Measurements from ENCODE around the gene MITF.

The MITF gene

DNA sequence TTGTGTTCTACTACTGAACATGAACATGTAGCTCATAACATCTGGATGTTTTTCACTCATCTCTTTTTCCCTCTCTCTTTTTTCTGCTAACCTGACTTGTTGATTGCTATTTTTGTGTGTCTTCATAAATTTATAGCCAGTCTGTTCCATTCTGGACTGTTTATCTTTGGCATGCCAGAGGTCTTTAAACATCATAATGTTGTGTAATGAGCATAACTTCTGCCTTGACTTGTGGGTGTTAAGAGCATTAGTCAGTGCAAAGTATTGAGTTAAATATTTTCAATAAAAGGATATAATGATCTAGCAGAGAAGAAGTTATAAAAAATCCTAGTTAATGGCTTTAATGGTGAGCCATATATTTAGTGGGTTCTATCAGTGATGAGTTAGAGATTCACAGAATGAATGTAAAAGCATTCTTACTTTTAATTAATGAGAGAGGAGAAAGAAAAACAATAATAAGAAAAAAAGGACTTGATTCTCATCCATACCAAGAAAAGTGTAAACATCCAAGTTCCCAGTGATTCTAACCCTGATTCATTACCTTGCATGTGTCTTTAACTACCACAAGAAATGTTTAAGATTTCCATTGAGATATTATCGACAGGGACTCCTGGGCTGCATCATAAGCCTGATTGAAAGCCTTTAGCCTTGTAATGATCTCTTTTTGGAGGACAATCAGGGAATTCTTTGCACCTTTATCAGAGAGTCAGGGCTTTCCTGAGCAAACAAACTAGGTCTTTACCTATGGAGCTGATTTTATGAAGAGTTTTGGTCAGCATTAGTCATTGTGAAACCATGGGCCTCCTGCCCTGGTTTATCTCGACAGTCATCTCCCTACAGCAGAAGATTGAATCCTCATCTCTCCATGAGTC lies 22.9 kb downstream of the MITF start:
- no peak for DNase-seq

GRCh38 chr3:69762768-69763229 lies 23.5 kb downstream of the MITF start:
- DNase-seq: no peak

- DNase-seq: no peak
Measured at GRCh38 chr3:69763458-69763857, 24.2 kb downstream of the MITF start.

- no peak for DNase-seq
Measured at GRCh38 chr3:69764121-69764741, 25.0 kb downstream of the MITF start.

- DNase-seq: no peak
Measured at GRCh38 chr3:69764861-69765260, 25.6 kb downstream of the MITF start.

- DNase-seq: no peak
Measured at GRCh38 chr3:69766638-69767037, 27.4 kb downstream of the MITF start.

DNA sequence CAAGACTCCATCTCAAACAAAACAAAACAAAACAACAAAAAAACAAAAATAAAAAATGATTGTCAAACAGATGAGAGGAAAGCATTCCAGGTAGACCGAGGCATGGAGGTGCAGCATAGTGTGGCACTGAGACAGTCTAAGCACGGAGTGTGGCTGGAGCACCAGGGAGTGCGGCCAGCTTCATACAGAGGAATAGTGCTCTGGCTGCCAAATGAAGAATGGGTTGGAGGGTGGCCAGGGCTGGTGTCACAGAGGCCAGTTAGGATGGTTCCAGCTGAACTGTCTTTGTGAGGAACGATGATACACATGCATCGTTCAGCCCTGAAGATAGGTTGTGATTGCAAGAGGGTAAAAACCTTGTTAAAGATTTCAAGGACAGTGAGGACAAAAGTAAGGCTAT lies 28.3 kb downstream of the MITF start:
- DNase-seq: no peak

GRCh38 chr3:69768438-69768837 lies 29.2 kb downstream of the MITF start:
- DNase-seq: no peak

GRCh38 chr3:69770219-69770618 lies 31.0 kb downstream of the MITF start:
- DNase-seq: no peak

DNA sequence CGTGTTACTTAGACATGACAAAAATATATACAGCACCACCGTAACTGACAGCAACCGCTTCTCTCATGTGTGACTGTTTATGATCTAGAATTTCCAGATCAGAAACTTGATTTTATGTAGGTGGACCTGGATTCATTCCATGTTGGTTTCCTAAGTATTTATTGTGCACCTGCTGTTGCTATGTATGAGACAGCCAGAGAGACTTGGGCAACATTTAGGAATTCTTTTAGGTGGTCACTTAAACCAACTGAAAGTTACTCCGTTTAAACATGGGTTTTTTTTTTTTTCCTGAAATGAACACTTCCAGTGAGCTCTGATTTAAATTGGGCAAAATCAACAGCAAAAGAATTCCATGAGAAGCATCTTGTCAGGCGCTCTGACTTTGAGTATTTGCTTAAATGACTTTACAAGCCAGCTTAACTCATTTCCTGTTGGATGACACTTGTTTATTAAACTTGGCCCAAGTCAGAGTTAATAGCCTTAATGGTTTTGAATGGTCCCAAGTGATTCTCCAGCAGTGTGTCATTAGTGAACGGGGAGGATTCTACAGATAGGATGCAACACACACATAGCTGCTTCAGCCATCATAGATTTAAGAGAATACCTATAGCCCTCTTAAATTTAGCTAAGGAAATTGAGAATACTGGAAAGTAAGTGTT lies 31.8 kb downstream of the MITF start:
- no peak for DNase-seq

GRCh38 chr3:69772152-69772867 lies 33.0 kb downstream of the MITF start:
- no peak for DNase-seq

DNA sequence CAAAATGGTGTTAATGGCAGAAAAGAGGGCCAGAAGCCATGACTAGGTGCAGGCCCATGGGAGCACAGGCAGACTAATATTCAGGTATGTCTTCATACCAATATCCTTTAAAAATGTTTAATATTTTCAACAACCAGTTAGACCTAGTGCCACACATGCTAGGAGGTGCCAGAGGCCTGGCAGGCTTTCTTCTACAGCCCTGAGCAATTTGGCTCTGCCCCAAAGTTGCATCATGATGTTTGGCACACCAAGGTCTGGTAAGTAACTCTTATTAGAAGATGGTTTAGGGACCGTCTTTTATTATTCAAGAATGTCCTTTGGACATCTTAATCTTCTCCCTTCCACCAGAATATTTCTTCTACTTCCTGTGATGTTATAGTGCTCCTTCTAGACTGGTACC lies 34.8 kb downstream of the MITF start:
- no peak for DNase-seq

GRCh38 chr3:69775751-69776150 lies 36.5 kb downstream of the MITF start:
- DNase-seq: no peak

DNA sequence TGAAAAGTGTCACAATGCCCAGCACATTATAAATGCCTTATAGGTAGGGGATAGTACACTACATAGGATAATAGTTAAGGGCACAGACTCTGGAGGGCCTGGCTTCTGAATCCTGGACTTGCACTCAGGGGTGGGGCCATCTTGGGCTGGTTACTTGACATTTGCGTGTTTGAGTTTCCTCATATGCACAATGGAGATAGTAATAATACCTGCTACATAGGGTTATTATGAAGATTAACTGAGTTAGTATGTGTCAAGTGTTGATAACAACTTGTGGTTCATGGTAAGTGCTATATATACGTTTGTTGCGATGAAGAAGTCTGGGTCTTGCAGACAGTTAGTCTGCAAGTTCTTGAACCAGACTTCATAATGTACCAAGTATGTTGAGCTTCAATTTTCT lies 37.0 kb downstream of the MITF start:
- no peak for DNase-seq

- DNase-seq: no peak
Measured at GRCh38 chr3:69776920-69777581, 37.8 kb downstream of the MITF start.

DNA sequence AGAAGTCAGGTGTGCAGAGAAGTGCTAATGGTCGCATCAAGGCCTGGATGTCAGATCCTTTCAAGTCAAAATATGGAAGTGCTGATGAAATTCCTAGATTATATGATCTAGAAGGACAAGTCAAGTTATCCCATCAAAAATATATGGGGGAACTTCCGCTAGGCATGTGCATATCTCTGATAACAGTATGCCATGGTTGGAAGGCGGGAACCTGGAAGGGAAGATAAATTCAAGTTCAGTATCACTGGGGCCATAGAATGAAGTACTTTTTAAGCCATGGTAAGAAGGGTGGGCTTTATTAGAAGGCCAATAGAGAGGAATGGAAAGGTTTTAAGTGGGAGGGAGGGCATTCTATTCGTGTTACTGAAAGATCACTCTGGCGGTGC lies 38.3 kb downstream of the MITF start:
- no peak for DNase-seq

DNA sequence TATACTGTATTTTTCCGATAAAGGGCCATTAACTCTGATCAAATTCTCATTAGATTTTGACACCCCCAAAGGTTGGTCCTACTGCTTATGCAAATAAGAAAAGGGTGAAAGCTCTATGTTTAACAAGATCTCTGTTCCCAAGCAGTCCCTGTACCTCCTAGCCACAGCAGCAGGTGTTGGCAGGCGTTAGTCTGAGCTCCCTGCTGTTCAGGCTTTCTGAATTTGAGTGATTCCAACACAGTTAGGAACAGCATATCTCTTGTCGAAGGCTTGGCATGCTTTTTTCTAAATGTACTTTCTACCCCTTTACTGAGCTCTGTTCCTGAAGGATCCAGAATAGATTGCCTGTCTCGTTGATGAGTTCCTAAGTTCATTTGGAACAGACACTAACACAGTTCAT lies 42.3 kb downstream of the MITF start:
- no peak for DNase-seq

DNA sequence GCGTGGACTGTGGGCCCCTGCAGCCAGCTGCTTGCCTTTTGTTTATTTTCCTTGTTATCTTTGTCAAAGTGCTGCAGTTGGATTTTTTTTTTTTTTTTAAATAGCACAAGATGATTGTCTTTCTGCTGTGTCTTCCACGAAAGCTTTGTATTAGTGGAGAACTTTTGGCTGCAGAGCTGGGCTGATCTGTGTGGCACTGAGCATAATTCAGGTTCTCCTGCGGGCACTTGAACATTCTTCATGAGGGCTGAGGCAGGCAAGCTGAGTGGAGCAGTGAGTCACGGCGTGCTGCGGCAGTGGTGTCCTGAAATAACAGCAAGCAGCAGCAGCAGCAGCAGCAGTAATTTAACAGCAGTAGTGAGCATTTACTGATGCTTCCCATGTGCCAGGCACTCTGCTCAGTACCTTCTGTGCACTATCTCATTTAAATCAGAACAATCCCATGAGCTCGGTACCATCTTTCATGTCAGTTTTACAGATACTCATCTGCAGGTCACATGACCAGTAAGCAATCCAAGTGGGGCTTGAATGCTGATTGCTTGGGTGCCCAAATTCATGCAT lies 45.8 kb downstream of the MITF start:
- no peak for DNase-seq

DNA sequence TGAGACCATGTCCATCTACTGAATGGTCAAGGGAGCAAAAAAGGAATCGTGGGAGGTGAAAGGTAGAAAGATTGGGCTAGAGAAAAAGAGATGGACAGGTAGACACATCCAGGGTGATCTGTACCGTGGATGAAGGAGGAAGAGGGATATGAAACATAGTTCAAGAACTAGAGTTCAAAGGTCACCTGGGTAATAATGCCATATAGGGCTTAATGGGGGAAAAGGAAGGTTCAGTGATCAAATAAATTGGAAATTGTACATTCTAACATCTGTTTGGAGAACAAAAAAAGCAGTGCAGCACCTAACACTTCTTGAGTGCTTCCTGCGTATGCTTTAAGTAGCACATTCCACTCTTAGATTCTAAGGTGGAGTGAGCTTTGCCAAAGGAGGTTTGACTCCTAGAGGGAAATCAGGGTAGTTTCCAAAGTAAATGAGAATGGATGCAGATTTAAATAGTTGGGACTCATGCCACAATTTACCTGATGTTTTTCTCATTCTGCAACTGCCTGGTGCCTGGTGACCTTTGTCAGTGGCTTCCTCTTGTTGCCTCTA lies 46.6 kb downstream of the MITF start:
- no peak for DNase-seq

- no peak for DNase-seq
Measured at GRCh38 chr3:69786854-69787253, 47.6 kb downstream of the MITF start.

DNA sequence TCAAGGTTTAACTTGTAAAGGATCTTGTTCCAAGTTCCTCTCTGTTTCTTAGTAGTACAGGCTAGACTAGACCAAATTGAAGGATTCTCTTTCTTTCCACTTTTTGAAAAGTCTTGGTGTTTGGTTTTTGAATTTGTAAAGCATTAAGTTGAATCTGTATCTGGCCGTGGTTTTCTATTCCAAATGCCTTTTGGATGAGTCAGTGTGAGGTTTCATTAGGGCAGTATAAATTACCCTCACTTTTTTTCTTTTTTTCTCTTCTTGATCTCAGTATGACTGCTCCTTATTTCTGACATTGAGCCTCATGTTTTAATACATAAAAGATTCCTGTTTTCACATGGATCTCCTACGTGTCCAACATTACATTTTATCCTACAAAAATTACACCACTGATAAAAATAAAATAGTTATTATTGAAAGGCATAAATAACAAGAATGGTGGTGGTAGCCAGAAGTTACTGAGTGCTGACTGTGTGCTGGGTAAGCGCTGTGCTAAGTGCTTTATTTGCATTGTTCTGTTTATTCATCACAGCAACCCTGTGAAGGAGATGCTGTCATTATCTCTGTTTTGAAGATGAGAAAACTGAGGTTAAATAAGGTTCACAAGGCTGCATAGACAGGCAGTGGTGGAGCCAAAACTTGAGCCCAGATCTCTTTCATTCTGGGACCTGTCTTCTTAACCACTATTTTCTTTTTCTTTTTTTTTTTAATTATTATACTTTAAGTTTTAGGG lies 48.3 kb downstream of the MITF start:
- DNase-seq: no peak

Measured in NCI-H1694 (cell line).